A549 treated with Mapracorat at 1 μM for 4 hours (cell line): ENCODE data around the gene PLD6. TPM values are rescaled to one million over a fixed set of nuclear protein-coding genes. Genes with fewer than 3 reads are reported as not detected.

Source experiments
- total RNA-seq: library from RNA; stranded (reverse); fragments of 200-300 nt; extraction: Qiagen RNA extraction; gene quantifications from 5 replicates; pipeline ENCODE4 v1.2.3, GENCODE V29; 2022

PLD6 gene
- total RNA-seq = 5.9 to 8.4 TPM (median 6.7 TPM) in 5 replicates

DNA sequence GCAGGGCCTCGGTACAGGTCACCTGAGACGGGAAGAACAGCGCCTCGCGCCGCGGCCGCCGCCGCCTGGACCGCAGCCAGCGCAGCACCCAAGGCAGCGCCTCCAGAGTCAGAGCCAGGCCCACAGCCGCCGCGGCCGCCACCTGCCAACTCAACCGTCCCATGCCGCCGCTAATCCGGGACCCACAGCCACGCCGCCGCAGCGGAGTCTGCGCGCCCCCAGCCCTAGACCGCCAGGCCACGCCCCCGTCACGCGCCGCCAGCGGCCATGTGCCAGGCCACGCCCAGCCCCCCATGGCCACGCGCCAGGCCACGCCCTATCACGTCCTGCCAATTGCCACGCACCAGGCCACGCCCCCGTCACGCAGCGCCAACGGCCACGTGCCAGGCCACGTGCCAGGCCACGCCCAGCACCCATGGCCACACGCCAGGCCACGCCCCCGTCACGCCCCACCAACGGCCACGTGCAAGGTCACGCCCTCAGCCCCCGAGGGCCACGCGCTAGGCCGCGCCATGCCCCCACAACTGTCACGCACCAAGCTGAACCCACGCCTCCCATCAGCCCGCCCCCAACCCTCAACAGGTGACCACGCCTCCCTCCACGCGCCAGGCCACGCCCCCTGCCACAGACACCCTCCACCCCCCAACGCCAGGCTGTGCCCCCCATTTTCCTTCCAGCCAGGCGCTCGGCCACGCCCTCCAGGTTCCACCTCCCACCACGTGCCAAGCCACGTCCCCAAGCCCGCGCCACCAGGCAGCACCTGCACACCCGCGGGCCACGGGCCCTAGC, at the start of gene PLD6:
Gene PLD6 (minus strand): TSS at position 210 of the 789 bp plus-strand sequence. CDS start 47 bp downstream, at position 163.

GRCh38 chr17:17237026-17237799, 31.1 kb upstream of the PLD6 start, which contains the start of gene FLCN:
TSS of gene FLCN (minus strand) at chr17:17237168. CDS start at chr17:17228137, 9,031 bp downstream.

Other genes with a start within 250 kb of the PLD6 start
- not detected in 5 replicates for gene TNFRSF13B, start 234.2 kb downstream of the PLD6 start, total RNA-seq
- gene MPRIP, start 163.9 kb downstream of the PLD6 start, total RNA-seq = 226 to 367 TPM (median 349 TPM) in 5 replicates
- 25.1 to 40.9 TPM (median 32.2 TPM) in 5 replicates for gene FLCN, start 30.8 kb upstream of the PLD6 start, total RNA-seq
- gene COPS3, start 74.9 kb upstream of the PLD6 start, total RNA-seq = 136 to 152 TPM (median 150 TPM) in 5 replicates
- gene NT5M, start 97.0 kb upstream of the PLD6 start, total RNA-seq = 7.4 to 12.1 TPM (median 10.9 TPM) in 5 replicates